Activated CD8-positive, alpha-beta memory T cell treated with anti-CD3 and anti-CD28 coated beads, Interleukin-2, amount 50 U/mL, for 1 hour (primary cell): Measurements from ENCODE around the gene NPC1.

Source experiments
- DNase-seq: peaks from one replicate; pipeline ENCODE4 v3.0.0-alpha.2; 2020; ENCODE audit errors: extremely low read depth

The NPC1 gene

GRCh38 chr18:23487738-23488570 lies 98.4 kb downstream of the NPC1 start:
- DNase-seq: no peak

- no peak for DNase-seq
These were observed 100.9 kb downstream of the NPC1 start for GRCh38 chr18:23485386-23485785.

- no peak for DNase-seq
These were observed 101.6 kb downstream of the NPC1 start for GRCh38 chr18:23484561-23485182.
